Activated CD4-positive, alpha-beta T cell treated with anti-CD3 and anti-CD28 coated beads for 36 hours (primary cell): Measurements from ENCODE around the gene STING1. TPM values are rescaled to one million over a fixed set of nuclear protein-coding genes. Genes with fewer than 3 reads are reported as not detected.

ENCODE experiments used
- ATAC-seq: fragments of 200-7000 bp; cut with Tn5 transposase; one replicate; pipeline ENCODE4 v1.10.0; 2021; ENCODE audit warnings: mild to moderate bottlenecking, moderate library complexity
- CTCF ChIA-PET: fragments of 350-600 bp; sonication (Branson Sonifier 250); formaldehyde crosslinking; loops from one replicate; lab custom pipeline; 2021; ENCODE audit warnings: antibody characterized with exemption; lab: Charles Lee
- POLR2A ChIA-PET: fragments of 350-600 bp; sonication (Branson Sonifier 250); formaldehyde crosslinking; loops from one replicate; lab custom pipeline; 2021; ENCODE audit warnings: antibody characterized with exemption, inconsistent platforms; lab: Charles Lee
- DNase-seq: peaks from one replicate; pipeline ENCODE4 v3.0.0-alpha.2; 2020
- H3K27ac Mint-ChIP-seq: one replicate; pipeline ENCODE4 v1.8.0; 2021; ENCODE audit warnings: mixed read lengths
- H3K27me3 Mint-ChIP-seq: one replicate; pipeline ENCODE4 v1.8.0; 2021; ENCODE audit warnings: mixed read lengths
- H3K36me3 Mint-ChIP-seq: one replicate; pipeline ENCODE4 v1.8.0; 2021; ENCODE audit warnings: low read depth, mixed read lengths
- H3K4me1 Mint-ChIP-seq: one replicate; pipeline ENCODE4 v1.8.0; 2021; ENCODE audit warnings: mixed read lengths
- H3K4me3 Mint-ChIP-seq: one replicate; pipeline ENCODE4 v1.8.0; 2021; ENCODE audit warnings: mild to moderate bottlenecking, moderate library complexity, mixed read lengths
- H3K9me3 Mint-ChIP-seq: one replicate; pipeline ENCODE4 v1.8.0; 2021; ENCODE audit warnings: low read depth, mixed read lengths
- intact Hi-C, 2 experiments: fragments of 100-400 bp; cut with DNase I in 1 of 2; cut with micrococcal nuclease in 1 of 2; formaldehyde crosslinking; loops; one replicate each; pipeline versions ENCODE4 v1.14.2 to v1.15.1; 2022 to 2024; cut with DNase I, micrococcal nuclease
- total RNA-seq, 2 experiments: library from RNA; stranded (reverse); gene quantifications; one replicate each; pipeline ENCODE4 v1.2.3, GENCODE V29; 2021

STING1 gene
- total RNA-seq, 2 experiments from 2014 or later = 178 to 183 TPM

GRCh38 chr5:139462586-139463276 lies 19.8 kb downstream of the STING1 start, which contains the start of gene ECSCR:
Gene ECSCR, minus strand, starts transcription at chr5:139462743. Its CDS starts 73 bp downstream, at chr5:139462670.
- Mint-ChIP-seq H3K4me1 (peaks cover 38% of the 10 kb centered on the region), H3K9me3 (no peaks in the 10 kb centered on the region), H3K4me3 (no peak within 1 kb of the TSS), H3K36me3 (no peaks in the 10 kb centered on the region), H3K27me3 (no peaks in the 10 kb centered on the region), H3K27ac (peak within 1 kb of the TSS; percentile 19)
- no peak for ATAC-seq
- POLR2A ChIA-PET = no interaction called here
- intact Hi-C loops = no loop called here
- DNase-seq = no peak
- CTCF ChIA-PET = no interaction called here

GRCh38 chr5:139461698-139462097 lies 20.9 kb downstream of the STING1 start:
- Mint-ChIP-seq H3K4me3 (no peak overlapping the region), H3K4me1 (peaks cover 47% of the 10 kb centered on the region), H3K27ac (peak overlapping the region; percentile 7), H3K9me3 (no peaks in the 10 kb centered on the region), H3K36me3 (no peaks in the 10 kb centered on the region), H3K27me3 (no peaks in the 10 kb centered on the region)
- ChIA-PET POLR2A (no interaction called here), CTCF (no interaction called here)
- ATAC-seq (no peak), DNase-seq (no peak)
- intact Hi-C loops = no loop called here

- intact Hi-C loops = no loop called here
- DNase-seq = no peak
- peaks cover 52% of the 10 kb centered on the region for H3K4me1 Mint-ChIP-seq
- no peaks in the 10 kb centered on the region for H3K27me3 Mint-ChIP-seq
- H3K9me3 Mint-ChIP-seq = no peaks in the 10 kb centered on the region
- ATAC-seq = no peak
- ChIA-PET CTCF (interaction anchor here (2.0 kb wide), 1 partner anchor 39 kb away, joined by 9 read pairs; no protein-coding TSS in a partner anchor), POLR2A (interaction anchor here (0.6 to 1.4 kb wide), 2 partner anchors 10 to 15 kb away, joined by 4 to 5 read pairs; partner anchors contain the start of gene SMIM33)
- H3K27ac Mint-ChIP-seq = peak overlapping the region; percentile 68
- H3K4me3 Mint-ChIP-seq = no peak overlapping the region
- no peaks in the 10 kb centered on the region for H3K36me3 Mint-ChIP-seq
Observed at GRCh38 chr5:139461176-139461575, 21.4 kb downstream of the STING1 start.

- no peaks in the 10 kb centered on the region for H3K27me3 Mint-ChIP-seq
- ChIA-PET POLR2A (interaction anchor here (0.6 to 2.2 kb wide), 4 partner anchors 11 to 21 kb away, joined by 3 to 11 read pairs (median 6); partner anchors contain the start of genes SMIM33 and STING1), CTCF (interaction anchor here (1.7 to 2.0 kb wide), 2 partner anchors 22 to 38 kb away, joined by 4 to 9 read pairs; no protein-coding TSS in a partner anchor)
- H3K4me3 Mint-ChIP-seq = no peak overlapping the region
- no peaks in the 10 kb centered on the region for H3K36me3 Mint-ChIP-seq
- no peak for ATAC-seq
- intact Hi-C loops = no loop called here
- DNase-seq = no peak
- H3K27ac Mint-ChIP-seq = peak overlapping the region; percentile 94
- peaks cover 53% of the 10 kb centered on the region for H3K4me1 Mint-ChIP-seq
- no peaks in the 10 kb centered on the region for H3K9me3 Mint-ChIP-seq
Observed at GRCh38 chr5:139460455-139460854, 22.1 kb downstream of the STING1 start.

GRCh38 chr5:139459451-139459934 lies 23.1 kb downstream of the STING1 start:
- H3K27me3 Mint-ChIP-seq = no peaks in the 10 kb centered on the region
- peaks cover 57% of the 10 kb centered on the region for H3K4me1 Mint-ChIP-seq
- H3K9me3 Mint-ChIP-seq = no peaks in the 10 kb centered on the region
- H3K4me3 Mint-ChIP-seq = peak overlapping the region; percentile 57
- no peaks in the 10 kb centered on the region for H3K36me3 Mint-ChIP-seq
- ATAC-seq = peak; percentile 54
- H3K27ac Mint-ChIP-seq = peak overlapping the region; percentile 94
- CTCF ChIA-PET = interaction anchor here (0.9 to 2.0 kb wide), 3 partner anchors 21 to 37 kb away, joined by 3 to 9 read pairs (median 4); no protein-coding TSS in a partner anchor
- POLR2A ChIA-PET = interaction anchor here (0.5 to 2.6 kb wide), 6 partner anchors 11 to 34 kb away, joined by 4 to 18 read pairs (median 6); partner anchors contain the start of genes DNAJC18, SMIM33 and STING1
- DNase-seq = peak; percentile 78
- intact Hi-C loops = loop anchor here (1.0 to 5.0 kb wide), 6 partner anchors 12 to 103 kb away; partner anchors contain the start of genes DNAJC18 (in 1 of the 2), STING1 (in 1 of the 2) and UBE2D2 (in 1 of the 2)

- intact Hi-C loops = loop anchor here (1.0 to 5.0 kb wide), 6 partner anchors 11 to 104 kb away; partner anchors contain the start of genes DNAJC18 (in 2 of the 2), STING1 (in 1 of the 2) and UBE2D2 (in 1 of the 2)
- Mint-ChIP-seq H3K36me3 (no peaks in the 10 kb centered on the region), H3K27me3 (no peaks in the 10 kb centered on the region), H3K4me3 (peak overlapping the region; percentile 57), H3K9me3 (no peaks in the 10 kb centered on the region), H3K27ac (peak overlapping the region; percentile 94), H3K4me1 (peaks cover 64% of the 10 kb centered on the region)
- CTCF ChIA-PET = interaction anchor here (0.6 to 2.6 kb wide), 8 partner anchors 11 to 307 kb away, joined by 3 to 17 read pairs (median 4); no protein-coding TSS in a partner anchor
- ATAC-seq (peak; percentile 91), DNase-seq (peak; percentile 90)
- POLR2A ChIA-PET = interaction anchor here (0.5 to 2.6 kb wide), 9 partner anchors 11 to 186 kb away, joined by 3 to 18 read pairs (median 7); partner anchors contain the start of genes DNAJC18, SMIM33 and STING1
Observed at GRCh38 chr5:139458580-139459407, 23.8 kb downstream of the STING1 start.

GRCh38 chr5:139457653-139458306 lies 24.8 kb downstream of the STING1 start:
- ChIA-PET POLR2A (interaction anchor here (0.6 to 2.6 kb wide), 6 partner anchors 10 to 185 kb away, joined by 3 to 18 read pairs (median 6); partner anchors contain the start of genes DNAJC18 and STING1), CTCF (interaction anchor here (0.6 to 2.6 kb wide), 6 partner anchors 10 to 44 kb away, joined by 3 to 17 read pairs (median 4); partner anchors contain the start of gene STING1)
- Mint-ChIP-seq H3K4me3 (no peak overlapping the region), H3K27ac (peak overlapping the region; percentile 74), H3K9me3 (no peaks in the 10 kb centered on the region), H3K27me3 (no peaks in the 10 kb centered on the region), H3K36me3 (no peaks in the 10 kb centered on the region), H3K4me1 (peaks cover 67% of the 10 kb centered on the region)
- intact Hi-C loops = loop anchor here in 1 of 2 experiments (1.0 to 5.0 kb wide), 3 partner anchors 15 to 105 kb away; partner anchors contain the start of genes DNAJC18 and UBE2D2
- DNase-seq = peak; percentile 55
- no peak for ATAC-seq

- Mint-ChIP-seq H3K36me3 (no peaks in the 10 kb centered on the region), H3K4me1 (peaks cover 67% of the 10 kb centered on the region), H3K27me3 (no peaks in the 10 kb centered on the region), H3K9me3 (no peaks in the 10 kb centered on the region), H3K27ac (peak overlapping the region; percentile 74), H3K4me3 (no peak overlapping the region)
- ATAC-seq = no peak
- intact Hi-C loops = loop anchor here in 1 of 2 experiments (5.0 kb wide), 1 partner anchor 105 kb away; the partner anchor contains the start of gene UBE2D2
- POLR2A ChIA-PET = interaction anchor here (1.1 to 2.6 kb wide), 3 partner anchors 15 to 25 kb away, joined by 3 to 18 read pairs (median 6); partner anchors contain the start of genes DNAJC18 and STING1
- no peak for DNase-seq
- CTCF ChIA-PET = interaction anchor here (0.6 to 2.6 kb wide), 4 partner anchors 9 to 34 kb away, joined by 3 to 17 read pairs (median 4); partner anchors contain the start of gene STING1
Observed at GRCh38 chr5:139457241-139457640, 25.3 kb downstream of the STING1 start.

GRCh38 chr5:139456776-139457175 lies 25.8 kb downstream of the STING1 start:
- Mint-ChIP-seq H3K36me3 (no peaks in the 10 kb centered on the region), H3K4me3 (no peak overlapping the region), H3K27me3 (no peaks in the 10 kb centered on the region), H3K4me1 (peaks cover 65% of the 10 kb centered on the region), H3K27ac (peak overlapping the region; percentile 74), H3K9me3 (no peaks in the 10 kb centered on the region)
- ChIA-PET CTCF (interaction anchor here (2.6 kb wide), 1 partner anchor 9 kb away, joined by 17 read pairs; no protein-coding TSS in a partner anchor), POLR2A (no interaction called here)
- ATAC-seq = no peak
- intact Hi-C loops = loop anchor here in 1 of 2 experiments (5.0 kb wide), 1 partner anchor 106 kb away; the partner anchor contains the start of gene UBE2D2
- no peak for DNase-seq
